HepG2 (cell line): ENCODE data around the gene NPTXR. TPM values are rescaled to one million over a fixed set of nuclear protein-coding genes. Genes with fewer than 3 reads are reported as not detected.

Source experiments
- ARID3A ChIP-seq: IDR thresholded peaks from 2 replicates; pipeline ENCODE4 v1.6.1; 2012; ENCODE audit warnings: low read depth, low read length, improper control_type of control experiment
- BCLAF1 ChIP-seq: fragments of 450-650 bp; IDR thresholded peaks from 2 replicates; pipeline ENCODE4 v1.6.1; 2017; ENCODE audit warnings: mild to moderate bottlenecking
- FOSL1 ChIP-seq: sonication (generic); formaldehyde crosslinking; IDR thresholded peaks from 2 replicates; pipeline ENCODE4 v1.9.0; 2021; ENCODE audit warnings: missing genetic modification reagents, borderline replicate concordance
- HOXA3 ChIP-seq: sonication (generic); formaldehyde crosslinking; IDR thresholded peaks from 2 replicates; pipeline ENCODE4 v1.5.0; 2020; ENCODE audit warnings: missing genetic modification reagents
- JUNB ChIP-seq: sonication (generic); formaldehyde crosslinking; IDR thresholded peaks from 2 replicates; pipeline ENCODE4 v1.8.0; 2022; ENCODE audit warnings: missing genetic modification reagents, mild to moderate bottlenecking, borderline replicate concordance
- MYC ChIP-seq: sonication (generic); formaldehyde crosslinking; IDR thresholded peaks from 2 replicates; pipeline ENCODE4 v1.9.0; 2021; ENCODE audit warnings: missing genetic modification reagents, borderline replicate concordance
- PRPF4 ChIP-seq: fragments of 200-400 bp; formaldehyde crosslinking; IDR thresholded peaks from 2 replicates; pipeline ENCODE4 v1.6.1; 2016; ENCODE audit warnings: low read length, low read depth; ENCODE audit not compliant: poor library complexity, severe bottlenecking
- SNAPC5 ChIP-seq: sonication (generic); formaldehyde crosslinking; IDR thresholded peaks from 2 replicates; pipeline ENCODE4 v1.8.1; 2023; ENCODE audit warnings: mild to moderate bottlenecking, missing genetic modification reagents, borderline replicate concordance
- SP5 ChIP-seq: IDR thresholded peaks from 2 replicates; pipeline ENCODE4 v1.6.1; 2016; ENCODE audit warnings: low read depth, borderline replicate concordance
- TRIM24 ChIP-seq: sonication (generic); formaldehyde crosslinking; IDR thresholded peaks from 2 replicates; pipeline ENCODE4 v1.8.0; 2022; ENCODE audit warnings: mild to moderate bottlenecking, missing genetic modification reagents
- ZNF136 ChIP-seq: sonication (generic); formaldehyde crosslinking; IDR thresholded peaks from 2 replicates; pipeline ENCODE4 v1.8.1; 2022; ENCODE audit warnings: low read depth, mild to moderate bottlenecking, moderate library complexity, missing genetic modification reagents
- ZNF232 ChIP-seq: sonication (generic); formaldehyde crosslinking; IDR thresholded peaks from 2 replicates; pipeline ENCODE4 v1.4.0; 2020; ENCODE audit warnings: missing genetic modification reagents, borderline replicate concordance
- ZNF333 ChIP-seq: sonication (generic); formaldehyde crosslinking; IDR thresholded peaks from 2 replicates; pipeline ENCODE4 v1.4.0; 2020; ENCODE audit warnings: mild to moderate bottlenecking, missing genetic modification reagents, borderline replicate concordance
- ZNF792 ChIP-seq: IDR thresholded peaks from 2 replicates; pipeline ENCODE4 v1.6.1; 2016
- polyA plus RNA-seq, 8 experiments: library from polyadenylated mRNA; depleted of rRNA in 3 of 8; stranded (reverse) in 7 of 8; unstranded in 1 of 8; fragments of >200 nt; fragmentation: Illumina TruSeq in 4 of 8; extraction: Trizol in 4 of 8; gene quantifications; 2 replicates each; pipeline versions ENCODE4 v1.2.1 to v1.2.3, GENCODE V29; 2011 to 2016; ENCODE audit warnings: low read depth in 4 of 8, missing spikeins in 1 of 8, mixed read lengths in 1 of 8; ENCODE audit not compliant: insufficient read depth in 1 of 8
- total RNA-seq, 5 experiments: library from RNA; depleted of rRNA; stranded (reverse); fragments of >200 nt; fragmentation: Illumina TruSeq; extraction: Trizol; gene quantifications; 2 replicates each; pipeline ENCODE4 v1.2.3, GENCODE V29; 2016; ENCODE audit warnings: low read depth in 1 of 5
- TF ChIP-seq, protein P1 (sequence below), 2 experiments: sonication (generic) in 1 of 2; formaldehyde crosslinking in 1 of 2; IDR thresholded peaks; 2 replicates each; pipeline versions ENCODE4 v1.6.1 to v1.9.0; 2014 to 2022; ENCODE audit warnings: antibody characterized with exemption in 1 of 2, borderline replicate concordance in 1 of 2, inconsistent platforms in 1 of 2, low read depth in 1 of 2, missing genetic modification reagents in 1 of 2
- TF ChIP-seq, protein P2 (sequence below): fragments of 450-650 bp; IDR thresholded peaks from 2 replicates; pipeline ENCODE4 v1.6.1; 2017

Gene NPTXR
- total and polyA plus RNA-seq, 2 of the 13 experiments (the other 11 are each of a cell fraction or from before 2014, with no cell fraction given), result 2.6 to 4.8 TPM

DNA sequence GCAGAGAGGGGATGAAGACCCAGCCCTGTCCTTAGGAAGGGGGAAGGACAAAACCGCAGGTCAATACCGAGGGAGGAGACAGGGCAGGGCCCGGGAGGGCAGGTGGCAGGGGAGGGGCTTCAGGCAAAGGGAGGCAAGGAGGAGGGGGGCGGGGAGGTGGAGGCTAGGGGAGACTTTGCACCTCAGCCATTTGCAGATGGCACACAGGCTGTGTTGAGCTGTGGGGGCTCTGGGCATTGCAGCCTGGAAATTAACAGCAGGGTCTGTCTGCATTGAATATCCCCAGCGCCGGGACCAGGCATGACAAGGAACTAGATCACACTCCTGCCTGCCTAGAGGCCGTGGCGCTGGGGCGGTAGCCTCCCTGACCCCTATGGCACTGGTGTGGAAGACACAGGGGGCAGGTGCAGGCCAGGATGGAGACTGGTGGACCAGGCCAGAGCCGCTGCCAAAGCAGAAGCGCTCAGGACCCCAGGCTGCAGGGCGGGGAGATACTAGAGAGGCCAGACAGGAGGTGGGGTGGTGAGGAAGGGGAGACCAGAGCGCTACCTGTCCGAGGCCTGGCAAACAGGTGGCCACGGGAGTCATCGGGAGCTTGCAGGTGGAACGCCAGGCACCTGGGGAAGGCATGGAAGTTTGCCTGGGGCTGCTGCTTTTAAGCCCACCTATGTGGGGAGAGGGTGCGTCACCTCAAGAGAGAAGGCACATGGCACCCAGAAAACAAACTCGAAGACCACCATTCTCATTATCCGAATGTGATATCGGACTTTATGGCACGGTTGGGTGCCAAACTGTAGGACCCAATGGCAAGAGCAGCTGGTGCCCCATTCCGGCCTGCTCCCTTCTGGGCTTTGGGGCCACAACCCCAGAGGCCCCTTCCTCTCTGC lies 16.7 kb upstream of the NPTXR start (continued):
- TF ChIP-seq PRPF4, result no peak
- TF ChIP-seq SNAPC5, result no peak
- TF ChIP-seq TRIM24 (CRISPR knock-in tag), result no peak
- TF ChIP-seq ZNF333 (CRISPR knock-in tag), result no peak
- TF ChIP-seq FOSL1, result no peak
- TF ChIP-seq JUNB (CRISPR knock-in tag), result no peak
- peak; percentile 10; the same call in 1 of the 2 replicates for TF ChIP-seq SP5
- TF ChIP-seq, protein P1, sequence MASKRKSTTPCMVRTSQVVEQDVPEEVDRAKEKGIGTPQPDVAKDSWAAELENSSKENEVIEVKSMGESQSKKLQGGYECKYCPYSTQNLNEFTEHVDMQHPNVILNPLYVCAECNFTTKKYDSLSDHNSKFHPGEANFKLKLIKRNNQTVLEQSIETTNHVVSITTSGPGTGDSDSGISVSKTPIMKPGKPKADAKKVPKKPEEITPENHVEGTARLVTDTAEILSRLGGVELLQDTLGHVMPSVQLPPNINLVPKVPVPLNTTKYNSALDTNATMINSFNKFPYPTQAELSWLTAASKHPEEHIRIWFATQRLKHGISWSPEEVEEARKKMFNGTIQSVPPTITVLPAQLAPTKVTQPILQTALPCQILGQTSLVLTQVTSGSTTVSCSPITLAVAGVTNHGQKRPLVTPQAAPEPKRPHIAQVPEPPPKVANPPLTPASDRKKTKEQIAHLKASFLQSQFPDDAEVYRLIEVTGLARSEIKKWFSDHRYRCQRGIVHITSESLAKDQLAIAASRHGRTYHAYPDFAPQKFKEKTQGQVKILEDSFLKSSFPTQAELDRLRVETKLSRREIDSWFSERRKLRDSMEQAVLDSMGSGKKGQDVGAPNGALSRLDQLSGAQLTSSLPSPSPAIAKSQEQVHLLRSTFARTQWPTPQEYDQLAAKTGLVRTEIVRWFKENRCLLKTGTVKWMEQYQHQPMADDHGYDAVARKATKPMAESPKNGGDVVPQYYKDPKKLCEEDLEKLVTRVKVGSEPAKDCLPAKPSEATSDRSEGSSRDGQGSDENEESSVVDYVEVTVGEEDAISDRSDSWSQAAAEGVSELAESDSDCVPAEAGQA (IDR thresholded peaks at IDR 0.05; ENCODE audit: low read depth), result no peak
- TF ChIP-seq, protein P1 (CRISPR knock-in tag; IDR thresholded peaks at IDR 0.05; ENCODE audit: borderline replicate concordance), result no peak
- TF ChIP-seq ZNF136 (CRISPR knock-in tag), result no peak
- no peak for TF ChIP-seq ZNF232
- TF ChIP-seq HOXA3 (CRISPR knock-in tag), result no peak
- TF ChIP-seq MYC (CRISPR knock-in tag), result peak; percentile 34; the same call in 1 of the 2 replicates
- no peak for TF ChIP-seq BCLAF1
- no peak for TF ChIP-seq ARID3A
- TF ChIP-seq, protein P2, sequence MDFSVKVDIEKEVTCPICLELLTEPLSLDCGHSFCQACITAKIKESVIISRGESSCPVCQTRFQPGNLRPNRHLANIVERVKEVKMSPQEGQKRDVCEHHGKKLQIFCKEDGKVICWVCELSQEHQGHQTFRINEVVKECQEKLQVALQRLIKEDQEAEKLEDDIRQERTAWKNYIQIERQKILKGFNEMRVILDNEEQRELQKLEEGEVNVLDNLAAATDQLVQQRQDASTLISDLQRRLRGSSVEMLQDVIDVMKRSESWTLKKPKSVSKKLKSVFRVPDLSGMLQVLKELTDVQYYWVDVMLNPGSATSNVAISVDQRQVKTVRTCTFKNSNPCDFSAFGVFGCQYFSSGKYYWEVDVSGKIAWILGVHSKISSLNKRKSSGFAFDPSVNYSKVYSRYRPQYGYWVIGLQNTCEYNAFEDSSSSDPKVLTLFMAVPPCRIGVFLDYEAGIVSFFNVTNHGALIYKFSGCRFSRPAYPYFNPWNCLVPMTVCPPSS, result no peak
- TF ChIP-seq ZNF792 (CRISPR knock-in tag), result no peak
